GM21515 (cell line): ENCODE results near the gene CPED1.
"Not testable (repeated sequence)": the region's sequence is repeated elsewhere in the genome, so short reads cannot be mapped to it uniquely, and the experiment has no call there.

ENCODE experiments used
- ATAC-seq: cut with Tn5 transposase; IDR thresholded peaks from one replicate; pipeline ENCODE4 v1.9.1; 2021; ENCODE audit not compliant: unreplicated experiment

The CPED1 gene

DNA sequence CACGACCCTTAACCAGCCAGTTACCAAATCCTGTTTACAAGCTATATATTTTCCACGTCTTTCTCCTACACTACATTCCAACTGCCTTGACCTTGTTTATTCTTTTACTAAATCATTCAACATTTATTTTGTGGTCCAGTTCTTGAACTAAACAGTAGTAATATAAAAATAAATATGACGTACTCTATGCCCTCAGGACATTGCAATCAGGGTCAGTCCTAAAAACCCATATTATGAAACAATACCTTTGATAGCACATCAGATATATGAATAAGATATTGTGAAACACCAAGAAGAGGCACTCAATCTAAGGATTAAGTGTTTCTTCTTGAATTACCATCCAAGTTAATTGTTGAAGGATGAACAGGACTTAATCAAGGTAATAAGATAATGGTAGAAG is 287.8 kb downstream of the CPED1 start:
- no peak for ATAC-seq

DNA sequence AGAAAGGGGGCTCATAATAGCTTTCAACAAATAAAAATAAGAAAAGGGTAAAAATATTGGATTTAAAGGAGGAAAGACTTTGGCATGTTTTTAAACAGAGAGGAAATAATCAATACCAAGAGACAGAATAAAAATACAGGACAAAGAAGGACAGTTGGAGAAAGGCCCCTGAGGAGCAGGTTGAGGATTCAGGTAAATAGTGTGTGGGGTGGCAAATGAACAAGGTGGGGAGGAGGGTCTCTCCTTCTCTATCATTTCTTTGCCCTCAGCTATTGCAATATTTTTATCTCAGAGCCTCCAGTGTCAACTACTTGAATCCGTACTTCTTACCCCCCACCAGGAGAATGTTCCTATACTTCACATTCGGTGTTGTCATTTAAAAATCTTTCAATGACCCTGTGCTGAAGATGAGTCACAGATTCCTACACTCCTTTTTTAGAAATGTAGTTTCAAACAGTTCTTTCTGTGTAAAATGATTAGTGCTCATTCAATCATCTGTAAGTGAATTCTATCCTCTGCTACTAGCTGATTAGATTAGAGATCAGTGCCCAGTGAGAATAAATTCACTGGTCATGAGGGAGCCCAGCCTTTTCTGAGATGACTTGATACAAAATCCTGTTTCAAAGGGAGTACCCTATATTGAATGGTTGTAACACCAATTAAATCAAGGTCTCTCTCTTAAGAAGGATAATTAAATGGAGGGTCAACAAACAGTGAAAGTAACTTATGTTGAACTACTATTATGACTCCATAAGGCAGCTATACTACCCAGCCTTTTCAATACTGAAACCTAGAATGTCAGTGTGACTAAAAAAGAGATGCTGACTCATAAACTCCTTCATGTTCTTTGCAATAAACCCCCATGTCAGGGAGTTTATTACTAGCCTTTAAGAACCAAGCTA is 289.9 kb downstream of the CPED1 start:
- ATAC-seq, result peak; percentile 99

DNA sequence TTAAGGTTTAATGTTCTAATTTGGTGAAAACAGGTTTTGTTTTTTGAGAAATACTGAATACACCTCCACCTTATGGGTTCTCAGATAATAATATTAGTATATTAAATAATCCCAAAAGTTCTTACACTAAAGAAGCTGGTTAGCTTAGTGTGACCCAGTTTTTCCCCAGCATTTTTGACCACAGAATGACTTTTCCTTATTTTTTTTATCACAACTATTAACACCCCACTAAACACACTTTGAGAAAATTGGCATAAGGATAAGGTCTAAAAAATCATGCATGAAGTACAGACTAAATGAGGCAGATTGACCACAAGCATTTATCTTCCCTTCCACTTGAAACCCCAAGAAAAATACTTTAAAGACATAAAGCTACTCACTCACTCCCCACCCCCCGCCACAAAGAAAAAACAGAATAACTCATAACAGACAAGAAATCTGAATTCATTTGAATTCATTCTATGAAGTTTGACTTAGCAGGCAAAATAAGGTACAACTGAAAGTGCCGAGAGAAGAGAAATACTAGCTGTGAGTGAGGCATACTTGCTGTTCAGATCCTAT is 290.6 kb downstream of the CPED1 start:
- ATAC-seq, result no peak

DNA sequence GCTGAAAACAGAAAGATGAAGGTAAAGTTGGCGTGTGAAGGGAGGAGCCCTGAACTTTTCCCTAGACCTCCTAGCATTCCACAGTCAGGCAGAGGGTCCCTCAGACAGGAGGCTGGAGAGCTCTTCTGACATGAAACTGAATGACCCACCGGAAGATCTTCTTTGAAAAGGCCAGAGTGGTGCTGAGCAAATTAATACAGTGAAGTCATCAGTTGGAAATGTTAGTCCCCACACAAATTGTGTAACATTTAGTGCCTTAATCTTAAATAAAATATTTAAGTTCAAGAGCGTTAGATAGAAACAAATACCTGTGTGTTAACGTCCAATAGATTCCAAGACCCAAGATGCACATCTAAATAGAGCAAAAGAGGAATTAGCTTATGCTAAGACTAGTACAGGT is 291.3 kb downstream of the CPED1 start:
- no peak for ATAC-seq

DNA sequence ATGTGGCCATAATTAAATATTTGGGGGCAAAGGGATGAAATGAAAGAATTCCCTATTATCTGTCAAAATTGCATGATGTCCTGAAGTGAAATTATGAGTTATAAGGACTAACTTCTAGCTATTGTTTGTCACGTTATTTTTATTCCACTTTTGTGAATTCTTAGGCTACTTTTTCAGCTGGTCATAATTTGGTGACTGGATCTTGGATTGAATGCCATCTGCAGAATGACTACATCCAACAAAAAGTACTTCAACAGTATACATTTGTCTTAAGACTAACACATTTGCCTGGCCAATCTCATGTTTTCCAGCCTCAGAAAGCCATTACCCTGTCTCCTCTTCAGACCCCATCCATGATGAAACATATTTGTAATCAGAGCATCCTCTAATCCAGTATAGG is 292.1 kb downstream of the CPED1 start:
- ATAC-seq, result no peak

DNA sequence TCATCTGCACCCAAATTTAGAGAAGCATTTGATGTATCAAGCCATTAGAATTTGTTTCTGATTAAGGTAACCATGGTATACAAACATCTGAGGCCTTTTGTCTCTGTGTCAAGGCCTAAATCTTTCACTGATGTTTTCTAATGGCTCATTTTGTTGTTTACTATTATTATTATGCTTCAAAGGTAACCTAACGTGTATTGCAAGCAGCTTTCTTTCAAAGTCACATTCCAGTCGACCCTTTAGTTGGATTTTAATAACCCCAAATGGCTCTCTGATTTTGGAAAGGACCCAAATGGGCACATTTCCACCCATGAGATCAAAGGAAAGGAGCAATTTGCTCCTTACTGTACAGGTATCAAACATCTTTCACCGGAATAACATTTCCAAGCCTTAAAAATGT is 293.6 kb downstream of the CPED1 start:
- no peak for ATAC-seq

DNA sequence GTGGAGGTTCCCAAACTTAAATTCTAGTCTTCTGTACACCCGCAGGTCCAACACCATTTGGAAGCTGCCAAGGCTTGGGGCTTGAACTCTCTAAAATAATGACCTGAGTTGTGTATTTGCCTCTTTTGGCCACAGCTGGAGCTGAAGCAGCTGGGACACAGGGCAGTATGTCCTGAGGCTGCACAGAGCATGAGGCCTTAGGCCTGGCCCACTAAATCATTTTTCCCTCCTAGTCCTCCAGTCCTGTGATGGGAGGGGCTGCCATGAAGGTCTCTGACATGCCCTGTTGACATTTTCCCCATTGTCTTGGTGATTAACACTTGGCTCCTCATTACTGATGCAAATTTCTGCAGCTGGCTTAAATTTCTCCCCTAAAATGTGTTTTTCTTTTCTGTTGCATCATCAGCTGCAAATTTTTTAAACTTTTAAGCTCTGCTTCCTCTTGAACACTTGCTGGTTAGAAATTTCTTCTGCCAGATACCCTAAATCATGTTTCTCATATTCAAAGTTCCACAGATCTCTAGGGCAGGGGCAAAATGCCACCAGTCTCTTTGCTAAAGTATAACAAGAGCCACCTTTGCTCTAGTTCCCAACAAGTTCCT is 296.7 kb downstream of the CPED1 start:
- no peak for ATAC-seq

DNA sequence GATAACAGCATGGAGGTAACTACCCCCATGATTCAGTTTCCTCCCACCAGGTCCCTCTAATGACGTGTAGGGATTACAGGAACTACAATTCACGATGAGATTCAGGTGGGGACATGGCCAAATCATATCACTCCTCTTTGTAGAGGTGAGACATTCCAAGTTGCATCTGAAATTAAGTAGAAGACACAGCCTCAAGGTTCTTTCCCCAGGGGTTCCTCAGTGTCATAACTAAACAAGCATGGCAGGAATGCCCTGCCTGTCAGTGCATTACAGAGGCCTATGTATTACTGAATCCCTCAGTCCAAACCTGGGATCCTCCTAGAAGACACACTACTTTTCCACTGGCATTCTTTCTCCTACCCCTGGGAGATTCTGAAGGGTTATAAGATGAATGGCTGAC is 297.7 kb downstream of the CPED1 start:
- ATAC-seq, result no peak

DNA sequence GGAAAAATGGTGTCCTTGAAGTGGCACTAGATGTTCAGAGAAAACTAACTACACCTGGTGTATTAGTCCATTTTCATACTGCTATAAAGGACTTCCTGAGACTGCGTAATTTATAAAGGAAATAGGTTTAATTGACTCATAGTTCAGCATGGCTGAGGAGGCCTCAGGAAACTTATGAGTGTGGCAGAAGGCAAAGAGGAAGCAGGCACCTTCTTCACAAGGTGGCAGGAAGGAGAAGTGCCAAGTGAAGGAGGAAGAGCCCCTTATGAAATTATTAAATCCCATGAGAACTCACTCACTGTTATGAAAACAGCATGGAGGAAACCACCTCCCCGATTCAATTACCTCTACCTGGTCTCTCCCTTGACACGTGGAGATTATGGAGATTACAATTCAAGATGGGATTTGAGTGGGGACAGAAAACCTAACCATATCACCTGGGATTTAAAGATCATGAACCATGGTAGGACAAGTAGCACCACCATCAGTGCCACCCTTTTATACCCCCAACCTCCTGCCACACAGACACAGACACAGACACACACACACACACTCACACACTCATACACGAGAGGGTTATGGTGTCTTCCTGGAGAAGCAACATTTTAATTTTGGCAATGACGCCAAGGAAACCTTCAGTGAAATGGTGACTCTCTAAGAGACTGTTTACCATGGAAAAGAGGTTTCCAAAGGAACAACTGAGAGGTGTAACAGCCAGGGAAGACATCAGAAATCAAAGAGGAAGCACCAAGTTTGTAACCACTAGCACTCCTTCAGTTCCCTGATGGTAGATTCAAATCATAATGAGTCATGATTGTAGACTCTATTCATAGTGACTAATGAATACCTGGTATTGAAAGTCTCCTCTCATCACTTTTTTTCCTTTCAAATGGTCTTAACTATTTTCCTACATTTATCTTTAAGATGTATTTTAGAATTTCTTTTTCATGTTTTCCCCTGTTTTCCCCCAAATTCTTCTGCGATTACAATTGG is 298.5 kb downstream of the CPED1 start:
- no peak for ATAC-seq

DNA sequence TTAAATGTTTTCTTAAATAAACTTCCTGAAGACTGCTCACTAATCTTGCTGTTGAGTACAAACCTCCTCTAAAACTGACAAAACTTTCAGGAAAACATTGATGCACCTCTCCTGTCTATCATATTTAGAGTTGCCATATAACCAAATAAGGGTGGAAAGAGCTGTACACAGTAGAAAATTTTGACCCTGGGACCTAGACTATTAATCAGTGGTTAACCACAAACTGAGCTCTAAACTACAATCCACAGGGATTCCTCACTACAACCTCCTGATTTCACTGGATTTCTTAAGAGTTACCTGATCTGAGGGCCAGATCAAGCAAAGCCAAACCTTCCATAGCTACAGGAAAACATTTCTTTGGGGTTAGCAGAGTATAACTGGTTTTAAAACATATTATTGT is 300.4 kb downstream of the CPED1 start:
- ATAC-seq, result no peak

DNA sequence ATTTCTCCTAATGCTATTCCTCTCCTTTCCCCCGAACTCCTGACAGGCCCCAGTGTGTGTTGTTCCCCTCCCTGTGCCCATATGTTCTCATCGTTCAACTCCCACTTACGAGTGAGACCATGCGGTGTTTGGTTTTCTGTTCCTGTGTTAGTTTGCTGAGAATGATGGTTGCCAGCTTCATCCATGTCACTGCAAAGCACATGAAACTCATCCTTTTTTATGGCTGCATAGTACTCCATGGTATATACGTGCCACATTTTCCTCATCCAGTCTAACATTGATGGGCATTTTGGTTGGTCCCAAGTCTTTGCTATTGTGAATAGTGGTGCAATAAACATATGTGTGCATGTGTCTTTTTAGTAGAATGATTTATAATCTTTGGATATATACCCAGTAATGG is 301.4 kb downstream of the CPED1 start:
- ATAC-seq, result not testable (repeated sequence)

DNA sequence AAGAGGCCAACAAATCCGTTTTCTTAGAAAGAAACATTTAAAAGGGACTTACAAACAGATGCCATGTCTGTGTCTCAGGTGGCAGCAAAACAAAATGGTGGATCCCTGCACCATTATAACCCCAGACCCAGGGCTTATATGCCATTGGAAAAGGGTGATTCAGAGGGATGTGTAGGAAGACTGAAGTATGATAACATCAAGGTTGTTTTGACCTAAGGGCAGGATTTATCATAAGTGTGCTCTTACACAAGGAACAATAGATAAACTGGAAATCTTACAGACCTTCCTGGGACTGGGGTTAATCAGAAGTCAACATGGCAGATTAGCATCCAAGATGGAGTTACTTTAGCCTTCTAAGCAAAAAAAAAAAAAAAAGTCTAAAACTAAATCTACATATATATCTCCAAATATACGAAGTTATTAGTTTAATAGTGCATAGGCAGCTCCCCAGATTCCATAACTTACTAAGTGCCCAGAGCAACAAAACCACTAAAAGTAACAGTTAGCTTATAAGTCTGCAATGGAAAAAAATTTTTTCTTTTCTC is 306.0 kb downstream of the CPED1 start:
- no peak for ATAC-seq

DNA sequence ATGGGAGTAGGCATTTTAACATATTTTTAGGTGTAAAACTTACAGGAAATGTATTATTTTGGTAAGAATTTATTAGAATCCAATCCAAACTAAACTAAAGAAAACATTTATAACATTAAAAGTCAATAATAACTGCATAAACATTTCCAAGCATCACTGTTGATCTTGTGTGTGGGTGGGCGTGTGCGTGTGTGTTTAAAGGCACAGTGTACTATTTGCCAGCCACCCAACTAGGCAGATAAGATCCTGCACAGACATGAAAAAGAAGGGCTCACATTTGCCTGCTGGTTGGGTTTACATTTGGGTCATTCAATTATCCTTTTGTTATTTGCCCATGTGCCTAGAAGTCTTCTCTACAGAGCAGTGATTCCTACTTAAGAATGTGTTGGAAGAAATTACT is 309.3 kb downstream of the CPED1 start:
- ATAC-seq, result no peak

DNA sequence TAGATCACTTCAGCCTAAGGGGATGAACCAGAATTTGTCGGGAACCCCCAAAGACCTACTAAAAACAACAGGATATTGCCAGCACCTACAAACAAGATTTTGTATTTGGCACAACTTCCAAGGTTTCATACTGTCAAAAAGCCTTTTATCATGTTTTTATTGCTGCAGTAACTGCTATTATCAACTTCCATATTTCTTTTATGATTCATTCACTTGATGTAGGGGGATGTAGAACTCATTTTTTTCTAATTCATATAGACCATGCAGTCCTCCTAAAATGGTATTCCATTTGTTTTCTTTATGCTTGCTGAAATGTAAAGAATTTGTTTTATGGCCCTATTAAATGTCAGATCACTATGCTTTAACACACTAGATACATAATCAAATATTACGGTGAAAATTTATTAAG is 310.3 kb downstream of the CPED1 start:
- no peak for ATAC-seq

DNA sequence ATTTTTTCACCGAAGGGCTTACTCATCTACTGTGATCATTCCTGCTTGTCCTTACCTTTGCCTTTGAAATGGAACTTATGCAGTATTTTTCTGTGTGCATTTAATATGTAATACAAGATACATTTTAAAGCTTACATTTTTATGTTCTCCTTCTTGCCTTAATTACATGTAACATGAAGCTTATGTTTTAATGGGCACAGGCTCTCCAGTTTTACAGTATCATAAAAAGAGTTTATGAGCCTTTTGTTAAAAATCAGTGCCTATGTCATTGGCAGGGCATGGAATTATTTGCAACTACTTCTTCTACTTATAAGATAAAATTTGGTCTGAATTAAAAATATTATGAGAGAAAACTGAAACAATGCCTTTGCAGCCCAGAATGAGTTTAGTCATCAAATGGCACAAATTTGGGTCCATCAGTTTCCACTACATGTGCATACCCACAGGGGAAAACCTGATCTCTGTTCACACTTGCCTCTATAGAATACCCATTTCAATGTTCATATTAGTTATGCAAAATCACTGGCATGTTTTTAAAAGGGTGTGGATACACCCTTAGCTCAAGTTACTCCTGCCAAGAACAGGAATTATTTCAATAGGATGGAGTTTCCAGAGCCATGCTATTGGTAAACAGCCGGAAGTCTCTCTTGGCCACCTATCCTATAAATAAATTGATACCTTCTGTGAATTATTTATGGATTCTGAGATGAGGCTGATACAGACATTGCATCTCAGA is 312.3 kb downstream of the CPED1 start:
- ATAC-seq, result no peak

DNA sequence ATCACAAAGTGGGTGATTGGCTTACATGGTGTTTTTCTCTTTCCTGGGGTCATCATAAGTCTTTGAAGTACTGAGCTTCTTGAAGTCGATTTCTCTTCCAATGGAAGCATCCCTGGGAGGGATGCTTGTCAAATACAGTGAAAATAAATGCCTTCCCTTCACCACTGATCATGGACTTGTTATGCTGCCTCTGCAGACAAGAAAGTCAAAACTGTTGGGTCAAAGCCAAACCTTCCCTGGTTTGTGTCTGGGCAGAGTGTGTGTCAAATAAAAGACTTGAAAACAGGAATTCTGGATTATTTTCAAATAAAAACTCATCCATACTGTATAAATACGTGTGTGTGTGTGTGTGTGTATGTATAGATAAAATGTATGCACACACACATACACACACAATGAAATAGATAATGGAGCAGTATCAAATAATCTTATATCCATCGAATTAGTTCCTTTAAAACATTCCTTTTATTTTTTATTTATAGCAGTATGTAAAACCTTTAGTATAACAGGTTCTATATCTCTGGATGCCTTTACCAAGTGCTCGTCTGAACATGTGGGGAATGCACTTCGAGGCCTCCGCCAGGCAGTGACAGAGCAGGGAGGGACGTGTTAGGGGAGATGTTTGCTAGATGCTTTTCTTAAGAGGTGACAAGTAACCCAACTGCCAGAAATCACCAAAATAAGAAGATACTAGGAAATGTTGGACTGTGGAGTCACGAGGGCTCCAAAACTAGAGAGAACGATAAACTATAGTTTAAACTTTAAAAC is 313.1 kb downstream of the CPED1 start:
- no peak for ATAC-seq

DNA sequence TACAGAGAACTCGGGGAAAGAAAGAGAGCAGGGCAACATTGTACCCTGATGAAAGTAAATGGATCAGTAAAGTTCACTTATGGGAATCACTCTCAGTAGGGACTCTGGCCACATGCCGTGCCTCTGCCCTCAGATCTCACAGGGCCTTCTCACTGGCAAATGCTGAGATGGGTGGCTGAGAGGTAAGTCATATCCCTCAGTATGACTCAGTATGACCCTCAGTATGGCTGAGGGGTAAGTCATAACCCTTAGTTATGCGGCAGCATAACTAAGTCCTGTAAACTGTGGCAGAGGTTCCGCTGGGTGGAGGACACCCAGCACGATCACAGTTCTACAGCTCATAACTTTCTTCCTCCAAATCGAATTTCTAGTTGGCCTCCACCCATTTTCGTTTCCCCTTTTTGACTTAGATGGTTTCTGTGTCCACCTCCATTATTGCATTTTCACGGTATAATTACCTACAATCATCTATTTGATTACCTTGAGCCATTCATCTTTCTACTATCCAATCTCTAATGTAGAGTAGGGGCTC is 313.8 kb downstream of the CPED1 start:
- peak; percentile 97 for ATAC-seq

DNA sequence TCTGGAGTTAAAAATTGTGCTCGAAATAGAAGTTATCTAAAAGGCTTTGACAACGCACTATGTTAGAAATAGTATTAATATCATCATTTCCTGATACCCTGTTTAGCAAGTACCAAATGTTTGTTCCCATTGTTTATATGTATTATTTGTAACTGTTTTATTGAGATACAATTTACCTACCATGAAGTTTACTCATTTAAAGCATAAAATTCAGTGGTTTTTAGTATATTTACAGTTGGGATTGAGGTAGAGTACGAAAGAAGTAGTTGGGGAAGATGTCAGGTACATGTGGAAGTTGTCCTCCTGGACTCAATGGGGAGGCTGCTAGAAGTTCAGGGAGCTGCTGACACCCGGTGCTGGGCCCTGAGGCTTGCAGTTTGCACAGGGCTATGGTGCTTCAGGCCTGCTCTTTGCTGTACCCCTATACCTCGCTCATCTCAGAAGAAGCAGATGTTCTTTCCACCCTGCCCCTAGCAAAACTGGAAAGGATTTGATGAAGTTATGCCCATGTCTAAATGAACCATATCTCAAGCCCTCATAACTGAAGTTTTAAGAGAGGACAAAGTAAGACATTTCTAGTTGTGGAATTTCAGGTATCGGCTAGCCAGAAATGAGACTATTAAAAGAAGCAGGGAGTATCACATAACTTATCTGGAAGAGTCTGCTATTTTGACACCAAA is 315.1 kb downstream of the CPED1 start:
- ATAC-seq, result no peak
